GM20431 (cell line): ENCODE results near the gene DLGAP3.
"Not testable (repeated sequence)": the region's sequence is repeated elsewhere in the genome, so short reads cannot be mapped to it uniquely, and the experiment has no call there.

ENCODE experiments used
- in situ Hi-C: fragments of 300-500 bp; cut with MseI, MboI; formaldehyde crosslinking; loops from one replicate; pipeline ENCODE4 v1.15.0; 2020; ENCODE audit warnings: low sequenced_read_pairs; ENCODE audit not compliant: unreplicated experiment

The DLGAP3 gene

GRCh38 chr1:34929497-34929852, at the start of gene DLGAP3:
DLGAP3 (minus strand) TSS chr1:34929650; CDS start chr1:34905383, 24,267 bp downstream.
- in situ Hi-C loops: no loop called here

- in situ Hi-C loops: no loop called here
Observed at GRCh38 chr1:34978921-34979320, 49.5 kb upstream of the DLGAP3 start.

- in situ Hi-C loops: no loop called here
Observed at GRCh38 chr1:34977858-34978257, 48.4 kb upstream of the DLGAP3 start.

GRCh38 chr1:34977210-34977471, 47.7 kb upstream of the DLGAP3 start:
- in situ Hi-C loops: no loop called here

GRCh38 chr1:34976384-34977209, 47.1 kb upstream of the DLGAP3 start:
- in situ Hi-C loops: no loop called here

- in situ Hi-C loops: no loop called here
Observed at GRCh38 chr1:34975771-34976170, 46.3 kb upstream of the DLGAP3 start.

- in situ Hi-C loops: no loop called here
Observed at GRCh38 chr1:34975338-34975737, 45.9 kb upstream of the DLGAP3 start.

- in situ Hi-C loops: no loop called here
Observed at GRCh38 chr1:34974626-34975025, 45.2 kb upstream of the DLGAP3 start.

- in situ Hi-C loops: no loop called here
Observed at GRCh38 chr1:34973326-34973725, 43.9 kb upstream of the DLGAP3 start.

- in situ Hi-C loops: no loop called here
Observed at GRCh38 chr1:34970829-34971228, 41.4 kb upstream of the DLGAP3 start.

GRCh38 chr1:34970220-34970735, 40.8 kb upstream of the DLGAP3 start:
- in situ Hi-C loops: no loop called here

GRCh38 chr1:34968297-34968696, 38.8 kb upstream of the DLGAP3 start:
- in situ Hi-C loops: not testable (repeated sequence)

GRCh38 chr1:34967672-34968071, 38.2 kb upstream of the DLGAP3 start:
- in situ Hi-C loops: not testable (repeated sequence)

GRCh38 chr1:34965597-34965996, 36.1 kb upstream of the DLGAP3 start:
- in situ Hi-C loops: no loop called here

GRCh38 chr1:34950428-34950827, 21.0 kb upstream of the DLGAP3 start:
- in situ Hi-C loops: no loop called here

GRCh38 chr1:34948739-34949138, 19.3 kb upstream of the DLGAP3 start:
- in situ Hi-C loops: not testable (repeated sequence)

GRCh38 chr1:34947641-34948314, 18.3 kb upstream of the DLGAP3 start:
- in situ Hi-C loops: not testable (repeated sequence)

- in situ Hi-C loops: no loop called here
Observed at GRCh38 chr1:34946211-34946610, 16.8 kb upstream of the DLGAP3 start.

GRCh38 chr1:34941798-34942197, 12.3 kb upstream of the DLGAP3 start:
- in situ Hi-C loops: not testable (repeated sequence)

- in situ Hi-C loops: no loop called here
Observed at GRCh38 chr1:34930702-34931071, 1.2 kb upstream of the DLGAP3 start.

- in situ Hi-C loops: no loop called here
Observed at GRCh38 chr1:34929853-34930701, 627 bp upstream of the DLGAP3 start.
